Endothelial cell of umbilical vein (primary cell): ENCODE measurements around the gene ORM2. TPM values are rescaled to one million over a fixed set of nuclear protein-coding genes. Genes with fewer than 3 reads are reported as not detected.

Experiments
- BruUV-seq: library from RNA; stranded (reverse); fragments of 400-500 nt; replicated peaks from 2 replicates; lab custom pipeline; 2021; lab: Mats Ljungman, UMichigan
- CTCF ChIA-PET: fragments of 300-600, 350-600 bp; sonication (Branson Sonifier 250); formaldehyde crosslinking; loops from one replicate; lab custom pipeline; 2021; ENCODE audit warnings: antibody characterized with exemption, inconsistent platforms; lab: Charles Lee
- POLR2A ChIA-PET: fragments of 300-600, 350-600 bp; sonication (Branson Sonifier 250); formaldehyde crosslinking; loops from one replicate; lab custom pipeline; 2021; ENCODE audit warnings: antibody characterized with exemption, inconsistent platforms; lab: Charles Lee
- DNase-seq: peaks from one replicate; pipeline ENCODE4 v3.0.0-alpha.2; 2011; ENCODE audit warnings: low read depth, low spot score
- FAIRE-seq: peaks from 2 replicates; lab custom pipeline; 2011; peaks lifted over from hg19 to GRCh38; lab: Jason Lieb, UNC
- H2AFZ ChIP-seq: 2 replicates; pipeline ENCODE4 v1.6.0; 2012; ENCODE audit warnings: low read depth, low read length, control low read depth, inconsistent platforms
- H3K27ac ChIP-seq: 2 replicates; pipeline ENCODE4 v1.5.1; 2011; ENCODE audit warnings: low read depth, mild to moderate bottlenecking, control low read depth, low read length, moderate library complexity; ENCODE audit not compliant: insufficient read depth
- H3K27me3 ChIP-seq, 2 experiments: 2 replicates each; pipeline versions ENCODE4 v1.6.0 to v1.6.1; 2011; ENCODE audit warnings: low read length in 2 of 2, mixed read lengths in 1 of 2; ENCODE audit not compliant: control insufficient read depth in 2 of 2, insufficient read depth in 2 of 2
- H3K36me3 ChIP-seq, 2 experiments: 2 replicates in 1 of 2; 3 replicates in 1 of 2; pipeline ENCODE4 v1.5.1; 2011; ENCODE audit warnings: low read length in 2 of 2, mild to moderate bottlenecking in 1 of 2, moderate library complexity in 1 of 2; ENCODE audit not compliant: control insufficient read depth in 2 of 2, insufficient read depth in 2 of 2; ENCODE audit errors: extremely low read depth in 1 of 2
- H3K4me1 ChIP-seq: 3 replicates; pipeline ENCODE4 v1.5.1; 2011; ENCODE audit warnings: mild to moderate bottlenecking, low read length; ENCODE audit not compliant: control insufficient read depth, insufficient read depth; ENCODE audit errors: extremely low read depth
- H3K4me2 ChIP-seq: 2 replicates; pipeline ENCODE4 v1.6.1; 2011; ENCODE audit warnings: low read length, control low read depth, mixed read lengths; ENCODE audit not compliant: insufficient read depth
- H3K4me3 ChIP-seq, 3 experiments: fragments of 200-600 bp in 1 of 3; sonication (generic), shearing (Covaris generic) in 1 of 3; replicated peaks in 1 of 3; 2 replicates each; pipeline ENCODE4 v1.5.1; 2011 to 2016; ENCODE audit warnings: control low read depth in 3 of 3, low read length in 3 of 3, mild to moderate bottlenecking in 2 of 3, inconsistent platforms in 1 of 3, low read depth in 1 of 3, moderate library complexity in 1 of 3; ENCODE audit not compliant: insufficient read depth in 1 of 3
- H3K79me2 ChIP-seq: 2 replicates; pipeline ENCODE4 v1.6.0; 2012; ENCODE audit warnings: low read length, inconsistent platforms; ENCODE audit not compliant: control insufficient read depth, insufficient read depth
- H3K9ac ChIP-seq: replicated peaks from 2 replicates; pipeline ENCODE3; 2011; ENCODE audit warnings: low read length, control low read depth; ENCODE audit not compliant: insufficient read depth; ENCODE audit errors: extremely low read depth
- H3K9me1 ChIP-seq: replicated peaks from 3 replicates; pipeline ENCODE4 v1.6.0; 2011; ENCODE audit warnings: mild to moderate bottlenecking, low read length; ENCODE audit not compliant: control insufficient read depth, insufficient read depth; ENCODE audit errors: extremely low read depth
- H3K9me3 ChIP-seq: replicated peaks from 2 replicates; pipeline ENCODE4 v1.5.1; 2012; ENCODE audit warnings: low read length, inconsistent platforms; ENCODE audit not compliant: control insufficient read depth, insufficient read depth
- H4K20me1 ChIP-seq: replicated peaks from 2 replicates; pipeline ENCODE3; 2011; ENCODE audit warnings: mild to moderate bottlenecking, low read length; ENCODE audit not compliant: control insufficient read depth, insufficient read depth; ENCODE audit errors: extremely low read depth
- EZH2 ChIP-seq: IDR thresholded peaks from 2 replicates; pipeline ENCODE4 v1.6.1; 2012; ENCODE audit warnings: borderline replicate concordance, low read depth, mild to moderate bottlenecking, moderate library complexity, low read length, inconsistent platforms; ENCODE audit not compliant: severe bottlenecking
- FOS ChIP-seq: IDR thresholded peaks from 2 replicates; pipeline ENCODE4 v1.6.1; 2011; ENCODE audit warnings: mild to moderate bottlenecking, low read length, moderate library complexity, borderline replicate concordance; ENCODE audit not compliant: insufficient read depth
- GATA2 ChIP-seq: IDR thresholded peaks from 2 replicates; pipeline ENCODE4 v1.7.0; 2011; ENCODE audit warnings: low read depth, mild to moderate bottlenecking, moderate library complexity, mixed read lengths, low read length; ENCODE audit not compliant: insufficient read length, insufficient read depth
- JUN ChIP-seq: IDR thresholded peaks from 2 replicates; pipeline ENCODE4 v1.6.1; 2011; ENCODE audit warnings: borderline replicate concordance, low read depth; ENCODE audit not compliant: insufficient read length, insufficient read depth
- MYC ChIP-seq: IDR thresholded peaks from one replicate; pipeline ENCODE4 v1.6.1; 2011; ENCODE audit warnings: mild to moderate bottlenecking, low read depth, low read length
- POLR2A ChIP-seq: IDR thresholded peaks from 2 replicates; pipeline ENCODE4 v1.6.1; 2012; ENCODE audit warnings: low read depth, mild to moderate bottlenecking, control low read depth, low read length
- POLR2AphosphoS5 ChIP-seq: IDR thresholded peaks from 2 replicates; pipeline ENCODE4 v1.6.1; 2012; ENCODE audit warnings: low read depth, mild to moderate bottlenecking, control low read depth, low read length, moderate library complexity; ENCODE audit not compliant: insufficient read depth
- dilution Hi-C: fragments of 300-500 bp; cut with MboI; formaldehyde crosslinking; loops from one replicate; pipeline ENCODE4 v1.15.0; 2019; ENCODE audit warnings: low sequenced_read_pairs; ENCODE audit not compliant: extremely low pct_ligation_motif_present
- intact Hi-C: fragments of 100-400 bp; cut with micrococcal nuclease; formaldehyde crosslinking; loops from one replicate; pipeline ENCODE4 v1.10.0; 2022
- polyA plus RNA-seq, 4 experiments: library from polyadenylated mRNA; depleted of rRNA in 3 of 4; stranded (reverse) in 3 of 4; unstranded in 1 of 4; fragments of >200 nt; gene quantifications; 2 replicates each; pipeline versions ENCODE4 v1.2.1 to v1.2.3, GENCODE V29; 2011 to 2012; ENCODE audit warnings: missing spikeins in 1 of 4
- total RNA-seq: library from RNA; stranded (reverse); gene quantifications from 2 replicates; pipeline ENCODE4 v1.2.3, GENCODE V29; 2021
- TF ChIP-seq, protein P1 (sequence below): IDR thresholded peaks from 2 replicates; pipeline ENCODE4 v1.6.1; 2011; ENCODE audit not compliant: insufficient read depth, insufficient read length
- TF ChIP-seq, protein P2 (sequence below), 2 donors: IDR thresholded peaks; 1 replicate in 1 of 2; 2 replicates in 1 of 2; pipeline ENCODE4 v1.5.1; 2011; ENCODE audit warnings: low read length in 2 of 2, mild to moderate bottlenecking in 2 of 2, moderate library complexity in 2 of 2, control low read depth in 1 of 2, inconsistent platforms in 1 of 2, low read depth in 1 of 2; ENCODE audit not compliant: insufficient read depth in 1 of 2; ENCODE audit errors: extremely low read depth in 1 of 2

Gene ORM2
- total and polyA plus RNA-seq, 2 donors (not counting 3 experiments of a cell fraction or from before 2014, with no cell fraction given) = not detected

DNA sequence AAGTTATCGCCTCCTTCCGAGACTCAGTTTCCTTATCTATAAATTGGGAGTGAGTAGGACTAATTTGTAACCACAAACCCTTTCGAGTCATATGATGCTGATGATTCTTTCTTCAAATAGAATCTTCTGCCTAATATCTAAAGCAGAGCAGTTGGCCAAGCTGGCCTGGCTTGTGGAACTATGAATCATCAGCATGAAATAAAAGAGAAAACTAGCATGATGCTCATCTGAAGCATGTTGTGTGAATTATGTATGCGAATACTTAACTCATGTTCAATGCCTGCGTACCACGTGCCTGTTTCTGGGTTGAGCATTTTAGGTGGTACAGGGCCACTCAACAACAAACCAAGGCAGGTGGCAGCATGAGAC is 21.8 kb upstream of the ORM2 start:
- H3K27ac ChIP-seq = no peak overlapping the region
- ChIA-PET CTCF (interaction anchor here (0.6 to 1.1 kb wide), 2 partner anchors 12 to 47 kb away, joined by 3 read pairs; no protein-coding TSS in a partner anchor), POLR2A (no interaction called here)
- BruUV-seq = no TSS peak
- no peak overlapping the region for H3K4me3 ChIP-seq
- H3K79me2 ChIP-seq = no peaks in the 10 kb centered on the region
- DNase-seq (no peak), FAIRE-seq (no peak)
- intact Hi-C loops = no loop called here
- H3K9me3 ChIP-seq = no peaks in the 10 kb centered on the region
- dilution Hi-C loops = no loop called here
- peaks cover 0 to 7% of the 10 kb centered on the region in 2 experiments for H3K36me3 ChIP-seq
- H3K4me2 ChIP-seq = no peak overlapping the region
- H4K20me1 ChIP-seq = no peaks in the 10 kb centered on the region
- H2AFZ ChIP-seq = no peak overlapping the region
- no peaks in the 10 kb centered on the region for H3K27me3 ChIP-seq
- H3K9ac ChIP-seq = no peak overlapping the region
- TF ChIP-seq FOS (no peak), JUN (no peak), GATA2 (no peak), POLR2AphosphoS5 (no peak), POLR2A (no peak), MYC (no peak), EZH2 (no peak)
- TF ChIP-seq, protein P1, sequence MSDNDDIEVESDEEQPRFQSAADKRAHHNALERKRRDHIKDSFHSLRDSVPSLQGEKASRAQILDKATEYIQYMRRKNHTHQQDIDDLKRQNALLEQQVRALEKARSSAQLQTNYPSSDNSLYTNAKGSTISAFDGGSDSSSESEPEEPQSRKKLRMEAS = no peak
- TF ChIP-seq, protein P2, sequence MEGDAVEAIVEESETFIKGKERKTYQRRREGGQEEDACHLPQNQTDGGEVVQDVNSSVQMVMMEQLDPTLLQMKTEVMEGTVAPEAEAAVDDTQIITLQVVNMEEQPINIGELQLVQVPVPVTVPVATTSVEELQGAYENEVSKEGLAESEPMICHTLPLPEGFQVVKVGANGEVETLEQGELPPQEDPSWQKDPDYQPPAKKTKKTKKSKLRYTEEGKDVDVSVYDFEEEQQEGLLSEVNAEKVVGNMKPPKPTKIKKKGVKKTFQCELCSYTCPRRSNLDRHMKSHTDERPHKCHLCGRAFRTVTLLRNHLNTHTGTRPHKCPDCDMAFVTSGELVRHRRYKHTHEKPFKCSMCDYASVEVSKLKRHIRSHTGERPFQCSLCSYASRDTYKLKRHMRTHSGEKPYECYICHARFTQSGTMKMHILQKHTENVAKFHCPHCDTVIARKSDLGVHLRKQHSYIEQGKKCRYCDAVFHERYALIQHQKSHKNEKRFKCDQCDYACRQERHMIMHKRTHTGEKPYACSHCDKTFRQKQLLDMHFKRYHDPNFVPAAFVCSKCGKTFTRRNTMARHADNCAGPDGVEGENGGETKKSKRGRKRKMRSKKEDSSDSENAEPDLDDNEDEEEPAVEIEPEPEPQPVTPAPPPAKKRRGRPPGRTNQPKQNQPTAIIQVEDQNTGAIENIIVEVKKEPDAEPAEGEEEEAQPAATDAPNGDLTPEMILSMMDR (IDR thresholded peaks at IDR 0.05; ENCODE audit: extremely low read depth in 1 of 2, insufficient read depth in 1 of 2, low read depth in 1 of 2, low read length in 2 of 2) = no peak
- no peaks in the 10 kb centered on the region for H3K9me1 ChIP-seq
- no peaks in the 10 kb centered on the region for H3K4me1 ChIP-seq
